Stimulated activated CD4-positive, alpha-beta T cell treated with anti-CD3 and anti-CD28 coated beads, Interleukin-1b, Interleukin-23, amount 100 ng/mL, for 1 hour (primary cell): Measurements from ENCODE around the gene NCK2.

ENCODE experiments used
- DNase-seq, 2 donors: peaks; one replicate each; pipeline ENCODE4 v3.0.0-alpha.2; 2020; ENCODE audit warnings: low read depth in 2 of 2

NCK2 gene

DNA sequence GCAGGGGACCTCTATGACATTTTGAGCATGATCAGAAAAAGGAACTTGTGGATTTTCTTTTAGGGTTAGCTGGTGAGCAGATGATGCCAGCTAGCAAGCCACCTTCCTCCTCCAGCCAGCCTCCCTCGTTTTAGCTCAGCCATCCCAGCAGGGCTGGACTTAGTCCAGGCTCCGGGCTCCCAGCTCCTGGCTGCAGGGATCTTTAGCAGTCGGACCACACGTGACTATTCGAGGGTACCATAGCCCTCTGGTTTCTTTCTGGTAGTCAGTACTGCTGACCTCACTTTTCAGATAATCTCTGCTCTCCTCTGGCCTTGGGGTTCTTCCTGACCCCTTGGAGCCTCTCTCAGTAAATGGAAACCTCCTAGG lies 31.8 kb downstream of the NCK2 start:
- no peak for DNase-seq

DNA sequence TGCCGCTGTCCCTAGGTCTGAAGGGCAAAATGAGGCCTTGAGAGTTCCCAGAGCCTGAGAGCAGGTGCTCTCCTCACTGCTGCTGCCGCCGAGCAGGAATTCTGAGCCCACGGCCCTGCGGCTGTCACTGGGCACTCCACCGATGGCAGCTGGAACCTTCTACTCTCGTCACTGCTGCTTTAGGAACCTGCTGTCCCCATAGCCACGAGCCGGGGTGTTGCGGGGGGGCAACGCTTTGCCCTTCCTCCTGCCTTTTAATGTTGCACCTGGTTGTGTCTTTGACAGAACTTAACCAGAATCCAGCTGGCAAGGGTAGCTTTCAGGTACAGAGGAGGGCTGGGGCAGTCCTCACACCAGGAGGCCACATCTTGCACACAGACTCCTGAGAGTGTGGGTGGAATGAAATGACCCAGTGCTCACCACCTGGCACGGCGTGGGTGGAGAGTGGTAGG lies 32.3 kb downstream of the NCK2 start:
- no peak for DNase-seq

GRCh38 chr2:105777506-105778055 lies 32.9 kb downstream of the NCK2 start:
- DNase-seq, result no peak

GRCh38 chr2:105778080-105778607 lies 33.4 kb downstream of the NCK2 start:
- no peak for DNase-seq

DNA sequence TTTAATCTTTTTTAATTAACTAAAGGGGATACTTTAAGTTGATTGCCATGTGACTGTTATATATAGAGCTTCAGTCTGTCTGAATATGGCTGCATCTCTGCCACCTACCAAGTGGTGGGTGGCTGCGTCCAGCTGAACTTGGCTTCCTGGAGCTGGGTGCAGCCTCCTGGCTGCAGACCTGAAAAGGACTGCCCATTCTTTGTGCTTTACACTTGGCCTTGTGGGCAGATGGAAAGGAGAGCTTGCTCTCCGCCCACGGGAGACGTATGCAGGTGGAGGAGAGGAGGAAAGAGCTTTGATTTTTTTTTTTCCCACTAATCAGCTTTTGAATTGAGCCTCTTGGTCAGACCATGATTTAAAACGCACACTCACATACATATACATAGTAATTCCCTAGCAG lies 34.7 kb downstream of the NCK2 start:
- no peak for DNase-seq

- no peak for DNase-seq
These were observed 35.9 kb downstream of the NCK2 start for GRCh38 chr2:105780606-105781005.

DNA sequence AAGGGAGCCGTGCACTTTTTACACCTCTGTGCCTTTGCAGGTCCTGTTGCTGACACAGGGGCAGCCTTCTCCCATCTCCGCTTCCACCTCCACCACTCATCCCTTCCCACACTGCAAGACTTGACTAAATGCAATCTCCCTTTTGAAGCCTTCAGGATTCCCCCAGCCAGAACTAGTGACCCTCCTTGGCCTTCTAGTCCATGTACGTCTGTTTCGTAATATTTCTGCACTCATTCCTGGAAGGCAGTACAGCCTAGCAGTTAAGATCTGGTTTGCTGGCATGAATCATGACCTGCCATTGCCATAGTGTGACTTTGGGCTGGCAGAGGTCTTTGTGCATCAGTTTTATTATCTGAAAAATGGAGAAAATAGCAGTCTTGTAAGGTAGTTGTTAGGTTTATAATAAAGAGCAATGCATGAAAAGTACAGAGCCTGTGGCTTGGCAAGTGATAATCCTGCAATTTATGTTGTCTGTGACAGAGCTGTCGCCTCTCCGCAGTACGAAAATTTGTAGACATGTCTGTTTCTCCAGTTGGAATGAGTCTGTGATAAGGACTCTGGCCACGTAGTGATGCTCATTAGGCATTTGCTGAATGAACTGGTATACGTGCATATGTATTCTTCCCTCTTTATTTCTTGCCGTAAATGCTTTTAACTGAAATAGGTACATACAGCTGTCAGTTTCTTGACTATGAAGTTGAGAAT lies 36.7 kb downstream of the NCK2 start:
- no peak for DNase-seq

DNA sequence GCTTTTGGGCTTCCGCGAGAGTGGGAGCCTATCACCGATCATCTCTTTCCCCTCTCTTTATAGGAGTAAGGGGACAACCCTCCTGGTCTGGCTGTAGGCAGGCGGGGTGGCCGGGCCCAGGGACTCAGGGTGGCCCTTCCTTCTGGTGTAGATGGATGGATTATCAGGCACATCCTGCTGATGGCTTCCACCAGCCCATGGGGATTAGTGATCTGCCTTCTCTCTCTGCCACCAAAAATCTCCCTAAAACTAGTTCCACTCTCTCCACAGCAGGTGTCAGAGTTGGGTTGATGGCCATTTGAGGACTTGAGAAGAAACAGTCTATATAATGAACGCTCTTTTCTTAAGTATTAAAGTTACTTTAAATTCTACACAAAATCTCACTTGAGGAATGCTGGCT lies 37.4 kb downstream of the NCK2 start:
- no peak for DNase-seq

DNA sequence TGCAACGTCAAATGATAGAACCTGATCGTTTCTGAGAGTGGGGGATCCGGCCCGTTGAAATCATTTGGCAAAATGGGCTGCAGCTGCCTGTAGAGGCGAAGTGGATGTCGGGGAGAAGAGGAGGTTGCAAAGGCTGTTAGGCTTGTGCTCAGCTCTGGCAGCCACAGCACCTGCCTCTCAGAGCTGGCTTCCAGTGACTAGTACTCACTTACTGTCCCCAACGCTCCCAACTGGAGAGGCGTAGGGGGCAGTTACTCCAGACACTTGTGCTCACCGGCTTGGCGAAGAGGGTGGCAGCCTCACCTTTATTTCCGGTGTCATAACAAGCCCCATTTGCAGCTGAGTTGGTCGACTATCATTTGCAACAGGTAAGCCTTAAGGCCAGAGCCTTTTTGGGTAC lies 37.9 kb downstream of the NCK2 start:
- DNase-seq, result no peak

DNA sequence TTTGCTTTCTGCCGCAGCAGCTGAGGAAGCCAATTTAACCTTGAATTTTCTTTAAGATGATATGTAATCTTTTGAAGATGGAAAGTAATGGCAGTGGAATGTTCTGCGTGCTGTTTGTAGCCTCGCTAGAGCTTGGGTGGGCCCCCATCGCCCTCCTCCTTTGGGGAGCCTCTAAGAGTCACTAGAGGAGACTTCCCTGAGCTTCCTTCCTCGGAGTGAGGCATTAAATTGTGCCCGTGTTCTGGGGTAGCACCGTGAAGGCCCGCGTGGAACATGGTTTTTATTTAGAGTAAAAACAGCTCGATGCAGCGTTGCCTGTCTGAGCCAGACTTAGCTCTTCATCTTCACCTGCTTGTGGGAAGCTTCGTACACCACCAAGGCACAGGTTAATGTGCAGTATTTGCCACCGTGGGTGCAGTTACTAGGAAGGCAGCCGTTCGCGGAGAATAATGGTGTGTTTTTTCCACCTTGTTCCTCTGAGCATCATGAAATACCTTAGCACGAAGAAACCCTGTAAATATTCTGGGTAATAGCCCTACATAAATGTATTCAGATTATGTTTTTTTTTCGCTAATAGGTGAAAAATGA lies 38.5 kb downstream of the NCK2 start:
- no peak for DNase-seq

DNA sequence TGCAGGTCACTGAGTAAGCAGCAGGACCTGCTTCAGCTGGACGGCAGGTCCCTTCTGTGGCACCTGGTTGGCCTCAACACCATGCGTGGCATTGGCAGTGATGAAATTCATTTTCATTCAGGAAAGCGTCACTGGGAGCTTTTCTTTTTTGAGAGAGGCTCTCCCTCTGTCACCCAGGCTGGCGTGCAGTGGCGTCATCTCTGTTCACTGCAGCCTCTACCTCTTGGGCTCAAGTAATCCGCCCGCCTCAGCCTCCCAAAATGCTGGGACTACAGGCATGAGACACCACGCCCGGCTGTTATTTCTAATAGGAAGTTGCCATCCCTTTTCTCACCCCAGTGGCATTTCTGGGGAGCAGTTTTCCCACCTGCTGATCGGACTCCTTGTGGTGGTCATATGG lies 39.3 kb downstream of the NCK2 start:
- DNase-seq, result no peak

DNA sequence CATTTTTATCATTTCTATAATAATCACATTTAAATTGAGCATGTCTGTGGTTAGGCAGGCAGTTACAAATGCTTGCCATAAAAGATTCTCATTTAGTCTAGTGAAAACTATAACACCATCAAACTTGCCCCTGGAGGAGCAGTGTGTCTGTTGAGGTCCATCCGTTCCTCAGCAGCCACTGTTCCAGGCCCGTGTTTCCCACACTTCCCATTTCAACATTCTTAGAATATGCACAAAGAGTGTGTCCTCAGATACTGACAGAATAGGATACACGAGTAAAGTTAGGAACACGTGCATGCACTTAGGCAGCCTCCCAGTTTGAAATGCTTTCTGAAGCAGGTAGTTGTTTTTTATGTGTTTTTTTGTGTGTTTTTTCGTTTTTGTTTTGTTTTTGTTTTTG lies 39.9 kb downstream of the NCK2 start:
- DNase-seq, result no peak

DNA sequence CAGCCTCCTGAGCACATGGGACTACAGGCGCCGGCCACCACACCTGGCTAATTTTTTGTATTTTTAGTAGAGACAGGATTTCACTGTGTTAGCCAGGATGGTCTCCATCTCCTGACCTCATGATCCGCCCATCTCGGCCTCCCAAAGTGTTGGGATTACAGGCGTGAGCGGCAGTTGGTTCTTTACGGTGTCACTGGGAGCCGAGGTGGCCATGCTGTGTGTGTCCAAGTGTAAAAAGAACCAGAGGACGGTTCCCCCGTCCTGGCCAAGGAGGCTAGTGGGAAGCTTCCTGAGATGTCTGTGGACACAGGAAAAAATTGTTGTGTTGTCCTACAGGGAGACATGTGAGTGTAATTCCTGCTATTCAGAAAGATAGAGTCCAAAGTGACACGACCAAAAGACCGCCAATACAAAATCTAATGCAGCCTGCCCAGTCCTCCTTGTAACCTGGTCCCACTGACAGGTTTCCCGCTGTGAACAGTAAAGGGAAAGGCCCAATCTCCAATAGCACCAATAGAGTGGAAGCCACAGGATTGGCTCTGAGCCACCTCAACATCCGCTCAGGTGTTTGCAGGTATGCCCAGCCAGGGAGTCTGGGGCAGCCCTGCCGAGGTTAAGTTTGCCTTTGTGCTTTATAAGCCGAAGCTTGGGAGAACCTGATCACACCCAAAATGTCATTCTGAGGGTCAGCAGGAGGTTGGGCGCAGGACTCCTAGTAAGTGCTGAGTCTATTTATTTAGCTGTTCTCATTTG lies 40.6 kb downstream of the NCK2 start:
- no peak for DNase-seq

DNA sequence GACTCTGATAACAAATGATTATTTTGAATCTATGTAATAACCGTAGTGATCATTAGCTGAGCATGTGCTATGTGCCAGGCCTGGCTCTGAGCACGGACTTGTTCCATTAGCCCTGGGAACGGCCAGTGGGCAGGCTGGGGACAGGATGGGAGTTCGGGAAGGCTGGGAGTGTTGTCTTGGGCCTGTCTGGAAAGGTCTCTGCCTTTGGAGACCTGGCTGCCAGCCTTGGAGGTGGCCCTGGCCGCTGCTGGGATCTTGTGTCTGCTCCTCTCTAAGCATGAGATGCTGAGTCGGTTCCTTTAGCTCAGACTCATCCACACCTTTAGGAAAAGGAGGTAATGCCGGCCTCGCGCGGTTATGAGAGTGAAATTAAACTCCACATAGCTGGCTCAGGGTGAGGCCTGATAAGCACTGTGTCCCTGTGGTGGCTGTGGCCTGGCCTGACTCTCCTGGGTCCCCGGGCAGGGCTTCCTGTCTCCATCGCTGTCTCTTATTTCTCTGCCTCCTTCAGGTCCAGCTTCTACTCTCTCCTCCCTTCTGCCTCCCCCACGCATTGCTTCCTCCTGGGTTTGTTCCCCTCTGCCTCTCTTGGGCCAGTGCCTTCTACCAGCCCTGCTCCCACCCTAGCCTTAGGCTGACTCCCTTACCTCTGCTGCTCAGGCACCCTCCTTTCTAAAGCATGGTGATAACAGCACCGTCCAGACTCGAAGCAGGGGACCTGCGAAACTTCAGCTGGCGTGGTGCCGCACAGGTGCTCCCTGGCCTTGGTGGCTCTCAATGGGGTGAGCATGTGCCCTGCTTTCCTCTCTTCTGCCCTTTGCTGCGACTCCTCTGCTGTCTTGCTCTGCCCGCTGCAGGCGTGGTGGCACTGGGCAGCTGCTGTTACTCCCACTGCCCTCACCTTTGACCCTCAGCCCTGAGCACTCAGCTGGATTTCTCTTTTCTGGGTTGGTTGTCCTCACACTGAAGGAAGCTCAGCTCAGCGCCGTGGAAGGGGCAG lies 41.8 kb downstream of the NCK2 start:
- no peak for DNase-seq

DNA sequence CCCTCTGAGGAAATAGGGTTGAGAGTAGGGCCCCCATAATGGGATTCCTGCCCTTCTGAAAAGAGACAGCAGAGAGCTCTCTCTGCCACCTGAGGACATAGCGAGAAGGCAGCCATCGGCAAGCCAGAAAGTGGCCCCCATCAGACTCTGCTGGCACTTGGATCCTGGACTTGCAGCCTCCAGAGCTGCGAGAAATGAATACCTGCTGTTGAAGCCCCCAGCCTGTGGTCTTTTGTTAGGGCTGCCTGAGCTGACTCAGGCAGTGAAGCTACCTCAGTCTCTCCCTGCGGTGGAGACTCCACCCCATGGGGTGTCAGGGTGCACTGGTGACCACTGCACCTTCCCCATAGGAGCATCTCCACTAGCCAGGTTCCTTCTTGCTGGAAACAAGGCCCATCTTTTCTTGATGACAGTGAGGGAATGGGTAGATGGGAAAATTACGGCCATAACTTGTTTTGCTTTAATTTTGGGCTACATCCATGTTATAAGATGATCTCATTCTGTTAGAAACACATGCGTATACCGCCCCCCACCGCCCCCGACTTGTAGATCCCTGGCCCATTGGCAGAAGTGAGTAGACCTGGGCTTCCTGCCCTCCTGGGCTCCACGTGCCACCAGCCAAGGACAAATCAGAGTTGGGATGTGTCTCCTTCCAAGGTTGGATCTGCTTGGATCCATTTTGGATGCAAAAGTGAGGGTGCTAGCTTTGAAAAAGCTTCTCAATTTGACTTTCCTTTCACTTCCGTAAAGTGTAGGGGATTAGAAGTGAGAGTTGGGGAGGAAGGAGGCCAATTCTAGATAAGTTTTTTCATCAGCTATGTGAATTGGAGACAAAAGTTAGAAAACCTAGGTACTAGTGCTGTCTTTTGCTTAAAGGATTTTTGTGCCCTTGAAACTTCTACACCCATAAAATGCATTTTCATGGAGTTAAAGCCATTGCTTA lies 42.9 kb downstream of the NCK2 start:
- no peak for DNase-seq

DNA sequence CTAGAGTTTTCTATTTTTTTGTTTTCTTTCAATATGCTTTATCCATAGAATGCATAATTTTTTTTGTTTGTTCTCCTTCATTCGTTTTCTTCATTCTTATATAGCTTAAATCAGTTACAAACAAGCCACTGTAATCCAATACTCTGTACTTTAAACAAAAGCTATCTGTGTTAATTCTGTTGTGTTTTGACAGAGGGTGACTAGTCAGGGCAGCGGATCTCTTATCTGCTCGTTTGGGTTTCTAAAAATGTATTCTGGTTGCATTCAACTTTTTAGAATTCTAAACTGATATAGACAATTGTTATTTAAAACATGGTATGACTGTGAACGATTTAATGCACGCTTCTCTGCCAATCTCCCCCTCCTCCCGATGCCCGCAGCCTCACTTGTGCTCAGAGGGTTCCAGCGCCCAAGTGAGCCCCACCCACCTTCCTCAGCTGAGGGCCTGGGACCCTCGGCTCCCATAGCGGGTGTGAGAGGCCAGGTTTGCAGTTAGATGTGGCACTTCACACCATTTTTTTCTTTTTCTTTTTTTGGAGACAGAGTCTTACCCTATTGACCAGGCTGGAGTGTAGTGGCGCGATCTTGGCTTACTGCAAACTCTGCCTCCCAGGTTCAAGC lies 44.1 kb downstream of the NCK2 start:
- DNase-seq, result no peak

DNA sequence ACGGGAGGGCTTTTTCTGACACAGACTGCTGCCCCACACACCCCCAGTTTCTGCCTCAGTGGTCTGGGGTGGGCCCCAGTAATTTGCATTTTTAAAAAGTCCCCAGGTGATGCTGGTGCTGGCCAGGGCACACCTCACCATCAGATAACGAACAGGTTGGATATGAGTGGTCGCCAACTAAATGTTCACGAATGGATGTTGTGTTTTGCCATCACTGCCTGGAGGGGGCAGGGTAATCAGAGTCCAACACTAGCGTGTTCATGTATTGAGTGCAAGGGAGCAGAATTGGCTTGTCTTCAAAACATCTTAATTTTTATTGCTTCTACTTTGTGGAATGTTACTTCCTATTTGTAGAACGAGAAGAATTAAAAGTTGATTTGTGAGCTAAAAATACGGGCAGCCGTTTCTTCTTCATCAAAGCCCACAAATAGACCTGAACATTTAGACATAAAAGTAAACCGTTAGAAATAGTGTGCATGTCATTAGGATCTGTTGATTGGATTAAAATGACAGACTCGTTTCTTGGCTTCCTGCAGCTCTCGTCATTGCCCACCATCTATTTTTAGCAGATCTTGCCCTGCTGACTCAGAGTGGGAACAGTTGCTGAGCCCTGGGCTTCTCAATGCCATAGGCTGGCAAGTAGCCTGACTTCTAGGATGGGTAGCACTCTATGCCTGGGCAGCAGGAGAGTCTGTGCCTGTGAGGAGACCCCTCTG lies 45.2 kb downstream of the NCK2 start:
- DNase-seq, result peak in 1 of 2 donors; percentile 30

DNA sequence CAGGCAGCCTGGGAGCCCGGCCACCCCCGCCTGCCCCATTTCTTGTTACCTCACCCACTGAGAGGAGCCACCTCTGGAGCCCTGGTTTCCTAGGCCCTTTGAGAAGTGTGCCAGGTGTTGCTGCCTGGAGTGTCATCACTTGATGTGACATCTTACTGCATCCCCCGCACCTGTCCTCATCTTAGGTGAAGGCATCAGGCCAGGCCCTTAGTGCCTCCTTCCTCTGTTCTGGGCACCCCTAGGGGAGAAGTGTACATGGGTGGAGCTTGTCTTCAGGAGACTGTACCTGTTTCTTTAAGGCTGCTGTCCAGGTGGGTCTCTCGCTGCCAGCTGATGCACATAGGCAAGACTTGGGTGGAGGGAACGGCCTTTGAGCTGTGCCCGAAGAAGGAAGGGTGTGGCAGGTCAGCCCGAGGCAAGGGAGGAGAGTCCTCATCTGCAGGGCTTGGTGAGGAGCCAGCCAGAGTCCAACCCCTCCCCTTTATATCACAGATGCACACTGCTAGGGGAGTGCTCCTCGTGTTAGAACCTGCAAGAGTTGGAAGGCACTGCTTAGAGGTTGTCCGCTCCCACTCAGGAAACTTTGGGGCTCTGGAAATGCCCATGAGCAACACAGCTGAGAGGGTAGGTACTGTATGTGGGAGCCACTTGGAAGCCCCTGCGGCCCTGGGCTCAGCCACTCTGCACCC lies 45.9 kb downstream of the NCK2 start:
- DNase-seq, result no peak
